HepG2 (cell line): ENCODE measurements around the gene ECSCR. TPM values are rescaled to one million over a fixed set of nuclear protein-coding genes. Genes with fewer than 3 reads are reported as not detected.
A peak's percentile ranks its signal among the peaks of the same experiment; 100 is the strongest.

Experiments used
- DDIT3 ChIP-seq: sonication (generic); formaldehyde crosslinking; IDR thresholded peaks from 2 replicates; pipeline ENCODE4 v1.4.0; 2020; ENCODE audit warnings: mild to moderate bottlenecking, missing genetic modification reagents
- DPF2 ChIP-seq: sonication (generic); formaldehyde crosslinking; IDR thresholded peaks from 2 replicates; pipeline ENCODE4 v1.4.0; 2020; ENCODE audit warnings: mild to moderate bottlenecking, low read depth, missing genetic modification reagents, borderline replicate concordance
- ELF1 ChIP-seq: sonication (generic); formaldehyde crosslinking; IDR thresholded peaks from 2 replicates; pipeline ENCODE4 v1.4.0; 2020; ENCODE audit warnings: missing genetic modification reagents
- FOXC1 ChIP-seq: sonication (generic); formaldehyde crosslinking; IDR thresholded peaks from 2 replicates; pipeline ENCODE4 v1.8.0; 2022; ENCODE audit warnings: mild to moderate bottlenecking, missing genetic modification reagents, borderline replicate concordance
- HES4 ChIP-seq: sonication (generic); formaldehyde crosslinking; IDR thresholded peaks from 2 replicates; pipeline ENCODE4 v1.9.0; 2021; ENCODE audit warnings: mild to moderate bottlenecking, missing genetic modification reagents, borderline replicate concordance
- NCOA2 ChIP-seq: sonication (generic); formaldehyde crosslinking; IDR thresholded peaks from 2 replicates; pipeline ENCODE4 v1.8.0; 2022; ENCODE audit warnings: inconsistent platforms
- NCOR1 ChIP-seq: fragments of 200-600 bp; sonication (generic); IDR thresholded peaks from 2 replicates; pipeline ENCODE4 v1.7.0; 2017; ENCODE audit warnings: antibody characterized with exemption, low read length, borderline replicate concordance
- RFX3 ChIP-seq: IDR thresholded peaks from 2 replicates; pipeline ENCODE4 v1.6.1; 2016; ENCODE audit warnings: missing biosample characterization, missing genetic modification reagents
- TBX3 ChIP-seq: fragments of 450-650 bp; IDR thresholded peaks from 2 replicates; pipeline ENCODE4 v1.6.1; 2017; ENCODE audit warnings: antibody characterized with exemption, mild to moderate bottlenecking, inconsistent platforms, borderline replicate concordance
- TEAD3 ChIP-seq: optimal IDR thresholded peaks from 2 replicates; pipeline ENCODE3; 2016; ENCODE audit warnings: borderline replicate concordance
- TFE3 ChIP-seq: IDR thresholded peaks from 2 replicates; pipeline ENCODE4 v1.6.1; 2016
- TOPORS ChIP-seq: sonication (generic); formaldehyde crosslinking; IDR thresholded peaks from 2 replicates; pipeline ENCODE4 v1.8.0; 2023; ENCODE audit warnings: mild to moderate bottlenecking, missing genetic modification reagents
- ZMYM2 ChIP-seq: sonication (generic); formaldehyde crosslinking; IDR thresholded peaks from 2 replicates; pipeline ENCODE4 v1.8.0; 2022; ENCODE audit warnings: mild to moderate bottlenecking, missing genetic modification reagents
- ZNF572 ChIP-seq: sonication (generic); formaldehyde crosslinking; IDR thresholded peaks from 2 replicates; pipeline ENCODE4 v1.5.1; 2020; ENCODE audit warnings: mild to moderate bottlenecking, missing genetic modification reagents
- ZNF577 ChIP-seq: sonication (generic); formaldehyde crosslinking; IDR thresholded peaks from 2 replicates; pipeline ENCODE4 v1.4.0; 2020; ENCODE audit warnings: mild to moderate bottlenecking, low read depth, missing genetic modification reagents, borderline replicate concordance
- ZNF646 ChIP-seq: sonication (generic); formaldehyde crosslinking; IDR thresholded peaks from 2 replicates; pipeline ENCODE4 v1.9.0; 2021; ENCODE audit warnings: mild to moderate bottlenecking, missing genetic modification reagents
- ZNF652 ChIP-seq: IDR thresholded peaks from 2 replicates; pipeline ENCODE4 v1.6.1; 2016; ENCODE audit warnings: low read depth, borderline replicate concordance
- ZNF775 ChIP-seq: sonication (generic); formaldehyde crosslinking; IDR thresholded peaks from 2 replicates; pipeline ENCODE4 v1.4.0; 2020; ENCODE audit warnings: missing genetic modification reagents, mild to moderate bottlenecking, moderate library complexity, borderline replicate concordance
- ZNF816 ChIP-seq: sonication (generic); formaldehyde crosslinking; IDR thresholded peaks from 2 replicates; pipeline ENCODE4 v1.8.0; 2022; ENCODE audit warnings: missing genetic modification reagents, mild to moderate bottlenecking, borderline replicate concordance
- polyA plus RNA-seq, 8 experiments: library from polyadenylated mRNA; depleted of rRNA in 3 of 8; stranded (reverse) in 7 of 8; unstranded in 1 of 8; fragments of >200 nt; fragmentation: Illumina TruSeq in 4 of 8; extraction: Trizol in 4 of 8; gene quantifications; 2 replicates each; pipeline versions ENCODE4 v1.2.1 to v1.2.3, GENCODE V29; 2011 to 2016; ENCODE audit warnings: low read depth in 4 of 8, missing spikeins in 1 of 8, mixed read lengths in 1 of 8; ENCODE audit not compliant: insufficient read depth in 1 of 8
- total RNA-seq, 5 experiments: library from RNA; depleted of rRNA; stranded (reverse); fragments of >200 nt; fragmentation: Illumina TruSeq; extraction: Trizol; gene quantifications; 2 replicates each; pipeline ENCODE4 v1.2.3, GENCODE V29; 2016; ENCODE audit warnings: low read depth in 1 of 5
- TF ChIP-seq, protein P1 (sequence below): sonication (generic); formaldehyde crosslinking; IDR thresholded peaks from 2 replicates; pipeline ENCODE4 v1.8.0; 2022; ENCODE audit warnings: mild to moderate bottlenecking, missing genetic modification reagents; ENCODE audit not compliant: insufficient replicate concordance

Gene ECSCR
- total and polyA plus RNA-seq, 2 of the 13 experiments (the other 11 are each of a cell fraction or from before 2014, with no cell fraction given), result 0.18 TPM; not detected in 1

DNA sequence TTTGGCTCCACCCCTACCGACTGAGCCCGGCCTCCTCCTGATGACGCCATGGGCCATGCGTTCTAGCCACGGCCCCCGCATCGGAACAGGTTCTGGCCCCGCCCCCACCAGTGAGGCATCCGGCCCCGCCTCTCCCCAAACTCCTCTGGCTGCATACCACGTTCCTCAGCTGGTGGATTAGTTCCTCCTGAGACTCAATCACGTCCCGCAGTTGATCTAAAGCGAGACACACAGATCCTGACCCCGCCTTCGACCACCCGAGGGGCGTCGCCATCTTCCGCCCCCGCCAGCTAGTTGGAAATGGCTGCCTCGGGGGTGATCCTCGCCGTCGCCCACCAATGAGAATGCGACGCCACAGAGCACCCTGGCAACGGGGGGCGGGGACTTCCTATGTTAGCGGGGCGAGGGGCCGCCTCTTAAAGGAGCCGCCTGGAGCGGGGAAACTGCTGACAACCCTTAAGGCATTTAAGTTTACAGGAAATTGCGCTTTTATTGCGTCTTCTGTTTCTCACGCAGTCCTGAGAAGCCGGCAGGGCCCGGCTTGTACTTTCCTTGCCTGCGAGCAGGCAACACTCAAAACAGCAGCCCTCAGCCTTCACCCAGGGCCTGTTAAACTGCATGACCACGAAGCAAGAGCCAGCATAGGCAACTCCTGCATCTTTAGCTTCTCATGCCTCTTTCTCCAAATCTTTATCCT is 58.6 kb downstream of the ECSCR start, which contains the start of gene SPATA24 (continued):
- TF ChIP-seq ZNF646 (CRISPR knock-in tag) (no peak), NCOA2 (CRISPR knock-in tag) (no peak), TOPORS (CRISPR knock-in tag) (no peak), ZNF816 (CRISPR knock-in tag) (no peak), ZNF572 (CRISPR knock-in tag) (no peak), ELF1 (CRISPR knock-in tag) (peak; percentile 86), RFX3 (peak; percentile 85), ZNF577 (no peak), TFE3 (CRISPR knock-in tag) (no peak), TBX3 (no peak), ZNF775 (CRISPR knock-in tag) (no peak), ZMYM2 (no peak), DDIT3 (CRISPR knock-in tag) (no peak), DPF2 (CRISPR knock-in tag) (no peak), FOXC1 (CRISPR knock-in tag) (peak; percentile 70; the same call in 1 of the 2 replicates), NCOR1 (peak; percentile 41; the same call in 1 of the 2 replicates), TEAD3 (CRISPR knock-in tag) (peak; percentile 64), HES4 (CRISPR knock-in tag) (no peak; the same call in 1 of the 2 replicates), ZNF652 (CRISPR knock-in tag) (no peak)
- TF ChIP-seq, protein P1, sequence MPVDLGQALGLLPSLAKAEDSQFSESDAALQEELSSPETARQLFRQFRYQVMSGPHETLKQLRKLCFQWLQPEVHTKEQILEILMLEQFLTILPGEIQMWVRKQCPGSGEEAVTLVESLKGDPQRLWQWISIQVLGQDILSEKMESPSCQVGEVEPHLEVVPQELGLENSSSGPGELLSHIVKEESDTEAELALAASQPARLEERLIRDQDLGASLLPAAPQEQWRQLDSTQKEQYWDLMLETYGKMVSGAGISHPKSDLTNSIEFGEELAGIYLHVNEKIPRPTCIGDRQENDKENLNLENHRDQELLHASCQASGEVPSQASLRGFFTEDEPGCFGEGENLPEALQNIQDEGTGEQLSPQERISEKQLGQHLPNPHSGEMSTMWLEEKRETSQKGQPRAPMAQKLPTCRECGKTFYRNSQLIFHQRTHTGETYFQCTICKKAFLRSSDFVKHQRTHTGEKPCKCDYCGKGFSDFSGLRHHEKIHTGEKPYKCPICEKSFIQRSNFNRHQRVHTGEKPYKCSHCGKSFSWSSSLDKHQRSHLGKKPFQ (CRISPR knock-in tag), result no peak
